Breast epithelium (tissue), 3 donors: ENCODE results near the gene RHEB.

Experiments
- CTCF ChIP-seq, 3 donors: fragments of 450-650 bp; IDR thresholded peaks; one replicate each; pipeline ENCODE4 v1.5.1; 2016 to 2017; ENCODE audit warnings: antibody characterized with exemption in 3 of 3, mild to moderate bottlenecking in 3 of 3, moderate library complexity in 3 of 3
- POLR2A ChIP-seq: fragments of 450-650 bp; IDR thresholded peaks from one replicate; pipeline ENCODE4 v1.6.1; 2016; ENCODE audit warnings: antibody characterized with exemption, mild to moderate bottlenecking, moderate library complexity

GRCh38 chr7:151451156-151451555 is 68.5 kb downstream of the RHEB start:
- TF ChIP-seq CTCF (IDR thresholded peaks at IDR 0.05) (no peak), POLR2A (no peak)
